GM19351 (cell line): ENCODE data around the gene ABCB11.
"Not testable (repeated sequence)": the region's sequence is repeated elsewhere in the genome, so short reads cannot be mapped to it uniquely, and the experiment has no call there.

Experiments used
- ATAC-seq: cut with Tn5 transposase; IDR thresholded peaks from one replicate; pipeline ENCODE4 v1.9.1; 2021; ENCODE audit warnings: mild to moderate bottlenecking, moderate library complexity; ENCODE audit not compliant: unreplicated experiment

The ABCB11 gene

DNA sequence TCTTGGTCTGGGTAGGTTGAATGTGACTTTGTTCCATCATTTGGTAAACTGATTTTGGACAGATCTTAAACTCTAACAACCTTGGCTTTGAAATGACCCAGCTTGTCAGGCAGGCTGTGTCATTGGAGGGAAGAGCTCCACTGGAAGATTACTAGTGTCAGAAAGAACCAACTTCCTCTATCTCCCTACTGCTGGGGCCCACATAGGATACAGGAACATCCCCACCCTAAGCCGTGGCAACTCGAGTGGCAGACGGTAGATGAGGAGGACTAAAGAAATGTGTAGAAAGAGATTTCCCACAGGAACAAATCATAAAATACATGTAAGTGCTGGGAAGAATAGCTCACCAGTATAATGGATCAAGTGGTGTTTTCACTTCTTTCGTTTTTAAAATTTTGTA is 134.3 kb downstream of the ABCB11 start:
- no peak for ATAC-seq

DNA sequence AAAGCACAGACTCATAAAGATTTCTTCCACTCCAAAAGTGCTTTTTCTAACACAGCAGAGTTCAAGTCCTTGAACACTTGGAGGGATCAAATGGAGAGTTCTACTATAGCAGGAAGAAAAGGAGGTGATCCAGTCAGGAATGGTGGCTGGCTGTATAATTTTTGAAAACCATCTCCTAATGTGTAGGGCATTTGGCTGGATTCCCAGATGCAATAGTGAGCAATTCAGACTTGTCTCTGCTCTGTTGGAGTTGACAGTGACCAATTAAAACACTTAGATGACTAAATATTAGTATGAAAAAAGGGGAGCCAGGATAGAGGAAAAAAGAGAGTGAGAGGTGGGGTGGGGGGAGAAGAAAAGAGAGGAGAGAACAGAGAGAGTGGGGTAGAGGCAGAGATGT is 135.4 kb downstream of the ABCB11 start:
- ATAC-seq, result no peak

DNA sequence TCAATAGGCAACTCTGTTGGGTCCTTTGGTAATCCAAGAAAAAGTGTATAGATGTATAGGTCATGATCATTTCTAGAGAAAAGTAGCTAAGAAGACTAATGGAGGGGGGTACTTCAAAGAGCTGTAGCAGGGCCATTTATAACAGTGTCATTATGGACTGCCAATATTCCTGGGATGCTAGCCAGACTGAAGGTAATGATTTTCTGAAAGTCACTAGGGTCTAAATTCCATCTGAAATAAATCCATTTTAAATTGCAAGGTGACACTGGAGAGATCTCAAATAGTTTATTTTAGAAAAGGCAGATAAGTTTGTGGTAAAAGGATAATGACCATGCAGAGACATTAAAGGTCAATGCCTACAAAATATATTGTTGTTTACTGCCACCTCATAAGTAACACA is 136.4 kb downstream of the ABCB11 start:
- no peak for ATAC-seq

DNA sequence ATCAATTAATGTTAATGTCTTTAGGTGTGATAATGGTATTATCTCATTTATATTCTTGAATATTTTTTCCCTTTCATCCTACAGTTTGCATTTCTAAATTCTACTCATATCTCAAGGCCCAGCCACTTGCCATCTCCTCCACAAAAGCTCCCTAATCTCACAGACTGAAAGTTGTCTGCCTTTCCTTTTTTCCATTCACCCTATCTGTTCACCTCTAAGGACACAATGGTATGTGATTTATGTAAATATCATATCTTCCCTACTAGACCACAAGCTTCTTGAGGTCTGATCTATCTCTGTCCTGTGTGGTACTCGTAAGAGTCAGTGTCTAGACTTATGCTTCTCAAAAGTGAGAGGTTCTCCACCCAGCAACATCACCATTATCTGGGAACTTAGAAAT is 137.0 kb downstream of the ABCB11 start:
- no peak for ATAC-seq

DNA sequence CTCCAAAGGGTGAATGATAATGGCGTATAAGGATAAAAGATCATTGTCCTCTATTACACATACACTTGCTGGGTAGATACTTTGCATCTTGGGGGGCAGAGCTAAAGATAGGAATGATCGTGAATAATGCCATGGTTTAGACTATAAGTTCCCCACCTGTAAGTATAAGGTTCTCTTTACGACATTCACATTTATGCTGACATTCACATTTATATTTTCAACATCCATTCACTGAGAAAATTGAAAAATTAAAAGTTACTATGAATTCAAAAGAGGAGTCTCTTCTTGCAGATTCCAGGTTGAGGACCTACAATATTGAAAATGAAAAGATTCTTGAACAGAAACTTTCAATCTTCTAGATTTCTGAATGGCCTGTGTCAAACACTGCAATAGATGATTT is 138.8 kb downstream of the ABCB11 start:
- ATAC-seq, result no peak

DNA sequence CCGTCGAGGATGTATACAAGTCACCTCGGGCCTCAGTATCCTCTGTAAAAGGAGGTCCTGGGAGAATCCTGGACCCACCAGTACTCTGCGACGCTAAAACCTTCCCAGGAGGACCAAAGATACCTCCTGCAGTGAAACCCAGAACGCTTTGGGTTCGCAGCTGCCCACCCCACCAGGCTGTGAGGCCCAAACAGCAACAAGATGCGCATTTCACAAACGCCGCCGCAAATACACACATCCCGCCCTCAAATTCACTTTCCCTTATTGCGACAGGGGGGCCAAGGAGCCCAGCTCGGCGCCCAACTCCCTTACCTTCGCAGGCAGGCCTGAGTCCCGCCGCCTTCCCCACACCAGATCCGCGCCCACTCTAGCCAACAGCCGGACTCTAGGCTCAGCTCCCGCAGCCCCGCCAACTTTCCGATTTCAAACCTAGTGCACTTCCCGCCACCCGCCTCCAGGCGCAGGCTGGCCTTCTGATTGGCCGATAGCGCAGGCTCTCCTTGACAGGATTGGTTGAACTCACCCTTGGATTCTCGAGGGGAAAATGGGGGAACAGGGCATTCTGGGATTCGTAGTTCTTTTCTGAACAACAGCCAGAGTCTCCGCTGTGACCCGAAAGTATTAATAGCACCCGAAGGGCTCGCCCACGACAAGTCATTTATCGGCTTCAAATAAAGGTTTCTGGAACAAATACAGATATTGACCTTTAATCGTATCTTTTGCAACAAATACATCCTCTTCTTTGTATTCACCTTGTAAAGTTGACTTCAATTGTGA is 140.9 kb downstream of the ABCB11 start, which contains the start of gene SPC25:
SPC25 (minus strand) TSS at position 425 of the 777 bp plus-strand sequence. CDS start 911 bp downstream, outside the sequence.
- ATAC-seq, result peak; percentile 100

DNA sequence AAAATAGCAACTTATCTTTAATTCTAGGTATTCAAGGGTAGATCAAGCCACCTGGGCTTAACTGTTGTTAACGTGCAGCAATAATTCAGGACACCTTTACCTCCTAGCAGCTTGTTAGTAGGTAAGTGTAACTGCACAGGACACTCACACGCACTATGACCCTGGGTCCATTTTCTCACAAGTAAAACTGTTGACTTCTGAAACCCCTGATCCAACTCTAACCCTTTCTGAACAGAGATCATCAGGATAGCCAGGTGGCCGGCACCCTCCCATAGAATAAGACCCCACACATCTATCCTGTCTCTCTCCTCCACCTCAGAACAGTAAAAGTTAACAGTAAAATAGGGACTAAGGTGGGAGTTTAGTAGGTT is 141.5 kb downstream of the ABCB11 start:
- ATAC-seq, result peak; percentile 1

DNA sequence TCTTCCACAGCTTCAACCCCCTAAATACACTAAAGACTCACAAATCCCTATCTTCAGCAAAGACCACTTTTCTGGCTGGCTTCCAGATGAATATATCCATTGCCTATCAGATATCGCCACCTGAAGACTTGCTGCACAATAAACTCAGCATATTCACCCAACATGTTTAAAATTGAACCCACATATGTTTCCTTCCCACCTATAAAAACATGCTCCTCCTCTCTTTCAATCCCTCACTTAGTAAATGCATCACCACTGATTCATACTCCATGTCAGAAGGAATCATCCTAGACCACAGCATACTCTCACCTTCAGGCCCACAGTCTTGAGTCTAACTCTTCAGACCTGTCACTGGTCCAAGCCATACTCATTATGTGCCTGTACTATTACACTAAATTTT is 146.1 kb downstream of the ABCB11 start:
- ATAC-seq, result no peak

DNA sequence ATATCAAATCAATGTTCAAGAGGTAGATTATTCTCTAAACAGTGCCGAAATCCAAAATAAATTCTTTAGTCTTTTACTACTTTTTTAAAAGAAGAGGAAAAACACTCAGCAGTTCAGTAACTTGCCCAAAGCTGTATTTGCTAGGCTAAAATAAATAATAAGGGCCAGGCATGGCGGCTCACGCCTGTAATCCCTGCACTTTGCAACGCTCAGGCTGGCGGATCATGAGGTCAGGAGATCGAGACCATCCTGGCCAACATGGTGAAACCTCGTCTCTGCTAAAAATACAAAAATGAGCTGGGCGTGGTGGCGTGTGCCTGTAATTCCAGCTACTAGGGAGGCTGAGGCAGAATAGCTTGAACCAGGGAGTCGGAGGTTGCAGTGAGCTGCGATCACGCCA is 149.0 kb downstream of the ABCB11 start:
- ATAC-seq, result not testable (repeated sequence)

DNA sequence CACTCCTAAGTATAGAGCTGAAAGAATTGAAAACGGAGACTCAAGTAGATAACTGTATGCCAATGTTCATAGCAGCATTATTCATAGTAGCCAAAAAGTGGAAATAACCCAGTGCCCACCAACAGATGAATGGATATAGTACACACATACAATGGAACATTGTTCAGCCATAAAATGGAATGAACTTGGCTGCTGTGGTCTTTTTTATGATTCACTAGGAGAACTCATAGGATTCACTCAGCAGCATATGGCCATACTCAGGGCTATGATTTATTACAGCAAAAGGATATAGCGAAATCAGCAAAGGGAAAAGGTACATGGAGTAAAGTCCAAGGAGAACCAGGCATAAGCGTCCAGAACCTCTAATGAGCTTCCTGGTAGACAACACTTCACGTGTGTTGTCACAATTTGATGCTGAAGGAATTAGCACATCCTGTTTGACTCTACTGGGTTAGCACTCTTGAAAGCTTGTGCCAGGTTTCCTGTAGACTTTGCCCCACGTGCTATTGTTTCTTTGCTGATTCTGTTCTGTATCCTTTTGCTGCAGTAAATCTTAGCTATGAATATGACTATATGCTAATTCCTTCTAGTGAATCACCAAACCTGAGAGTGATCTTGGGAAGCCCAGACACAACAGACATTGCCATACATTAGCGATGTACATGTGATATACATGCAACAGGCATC is 156.6 kb downstream of the ABCB11 start:
- ATAC-seq, result no peak

DNA sequence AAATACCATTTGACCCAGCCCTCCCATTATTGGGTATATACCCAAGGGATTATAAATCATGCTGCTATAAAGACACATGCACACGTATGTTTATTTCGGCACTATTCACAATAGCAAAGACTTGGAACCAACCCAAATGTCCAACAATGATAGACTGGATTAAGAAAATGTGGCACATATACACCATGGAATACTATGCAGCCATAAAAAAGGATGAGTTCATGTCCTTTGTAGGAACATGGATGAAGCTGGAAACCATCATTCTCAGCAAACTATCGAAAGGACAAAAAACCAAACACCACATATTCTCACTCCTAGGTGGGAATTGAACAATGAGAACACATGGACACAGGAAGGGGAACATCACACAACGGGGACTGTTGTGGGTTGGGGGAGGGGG is 160.3 kb downstream of the ABCB11 start:
- ATAC-seq, result not testable (repeated sequence)
